Breast epithelium (tissue), 3 donors: ENCODE results near the gene ZMAT5.

ENCODE experiments used
- CTCF ChIP-seq, 3 donors: fragments of 450-650 bp; IDR thresholded peaks; one replicate each; pipeline ENCODE4 v1.5.1; 2016 to 2017; ENCODE audit warnings: antibody characterized with exemption in 3 of 3, mild to moderate bottlenecking in 3 of 3, moderate library complexity in 3 of 3
- POLR2AphosphoS5 ChIP-seq, 3 donors: sonication (generic); formaldehyde crosslinking; IDR thresholded peaks; one replicate each; pipeline ENCODE4 v1.6.1; 2017; ENCODE audit warnings: antibody characterized with exemption in 3 of 3

GRCh38 chr22:29706486-29706885 is 60.3 kb downstream of the ZMAT5 start:
- no peak for TF ChIP-seq CTCF (IDR thresholded peaks at IDR 0.05)
- TF ChIP-seq POLR2AphosphoS5 (IDR thresholded peaks at IDR 0.05): no peak
